ENCODE data around the gene MYBL2. TPM values are rescaled to one million over a fixed set of nuclear protein-coding genes. Genes with fewer than 3 reads are reported as not detected.

Gene MYBL2
- total and polyA plus RNA-seq, 2 donors (not counting 3 experiments of a cell fraction or from before 2014, with no cell fraction given), result 35.7 to 105 TPM

DNA sequence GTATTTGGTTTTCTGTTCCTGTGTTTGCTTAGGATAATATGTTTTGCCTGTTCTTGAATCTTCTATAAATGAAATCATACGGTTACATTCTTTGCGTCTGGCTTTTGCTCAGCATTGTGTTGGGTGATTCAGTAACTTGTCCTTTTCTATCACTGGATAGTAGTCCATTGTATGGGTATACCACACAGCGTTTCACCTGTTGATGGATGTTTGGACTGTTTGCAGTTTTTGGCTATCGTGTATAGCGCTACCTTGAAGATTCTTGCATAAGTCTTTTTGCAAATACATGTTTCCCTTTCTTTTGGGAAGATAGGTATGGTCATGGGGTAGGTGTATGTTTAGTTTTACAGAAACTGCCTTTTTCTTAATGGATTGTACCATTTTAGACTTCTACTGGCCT lies 9.5 kb downstream of the MYBL2 start:
- FAIRE-seq (no peak), DNase-seq (ENCODE audit: low read depth, low spot score) (no peak)
- no peak overlapping the region for H3K4me2 ChIP-seq (ENCODE audit: insufficient read depth, low read length)
- no peak overlapping the region for H3K9ac ChIP-seq (replicated peaks; ENCODE audit: extremely low read depth, insufficient read depth, low read length)
- ChIA-PET CTCF (no interaction called here), POLR2A (no interaction called here)
- H3K4me3 ChIP-seq (replicated peaks in 1 of 3; ENCODE audit: insufficient read depth in 1 of 3, low read depth in 1 of 3, low read length in 3 of 3), result no peak overlapping the region
- H3K27me3 ChIP-seq (ENCODE audit: control insufficient read depth in 2 of 2, insufficient read depth in 2 of 2, low read length in 2 of 2), result no peaks in the 10 kb centered on the region
- no peaks in the 10 kb centered on the region for H4K20me1 ChIP-seq (replicated peaks; ENCODE audit: control insufficient read depth, extremely low read depth, insufficient read depth, low read length)
- TF ChIP-seq MYC (IDR thresholded peaks at IDR 0.05; ENCODE audit: low read depth, low read length), result no peak
- no peak for TF ChIP-seq GATA2 (IDR thresholded peaks at IDR 0.05; ENCODE audit: insufficient read depth, insufficient read length, low read depth, low read length)
- TF ChIP-seq, protein P1, sequence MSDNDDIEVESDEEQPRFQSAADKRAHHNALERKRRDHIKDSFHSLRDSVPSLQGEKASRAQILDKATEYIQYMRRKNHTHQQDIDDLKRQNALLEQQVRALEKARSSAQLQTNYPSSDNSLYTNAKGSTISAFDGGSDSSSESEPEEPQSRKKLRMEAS (IDR thresholded peaks at IDR 0.05; ENCODE audit: insufficient read depth, insufficient read length), result no peak
- TF ChIP-seq POLR2AphosphoS5 (IDR thresholded peaks at IDR 0.05; ENCODE audit: insufficient read depth, low read depth, low read length), result no peak
- no peak for TF ChIP-seq POLR2A (IDR thresholded peaks at IDR 0.05; ENCODE audit: low read depth, low read length)
- no peak for TF ChIP-seq EZH2 (IDR thresholded peaks at IDR 0.05; ENCODE audit: borderline replicate concordance, low read depth, low read length, severe bottlenecking)
- no TSS peak for BruUV-seq (replicated peaks)
- peaks cover 14% of the 10 kb centered on the region for H3K79me2 ChIP-seq (ENCODE audit: control insufficient read depth, insufficient read depth, low read length)
- no peaks in the 10 kb centered on the region for H3K4me1 ChIP-seq (ENCODE audit: control insufficient read depth, extremely low read depth, insufficient read depth, low read length)
- no peak overlapping the region for H3K27ac ChIP-seq (ENCODE audit: insufficient read depth, low read depth, low read length)
- no peaks in the 10 kb centered on the region for H3K9me3 ChIP-seq (replicated peaks; ENCODE audit: control insufficient read depth, insufficient read depth, low read length)
- no peaks in the 10 kb centered on the region for H3K9me1 ChIP-seq (replicated peaks; ENCODE audit: control insufficient read depth, extremely low read depth, insufficient read depth, low read length)
- intact Hi-C loops (cut with micrococcal nuclease) (no loop called here), dilution Hi-C loops (cut with MboI; ENCODE audit: extremely low pct_ligation_motif_present, low sequenced_read_pairs) (no loop called here)
- H2AFZ ChIP-seq (ENCODE audit: low read depth, low read length), result no peak overlapping the region
- no peaks in the 10 kb centered on the region for H3K36me3 ChIP-seq (ENCODE audit: control insufficient read depth in 2 of 2, extremely low read depth in 1 of 2, insufficient read depth in 2 of 2, low read length in 2 of 2)

DNA sequence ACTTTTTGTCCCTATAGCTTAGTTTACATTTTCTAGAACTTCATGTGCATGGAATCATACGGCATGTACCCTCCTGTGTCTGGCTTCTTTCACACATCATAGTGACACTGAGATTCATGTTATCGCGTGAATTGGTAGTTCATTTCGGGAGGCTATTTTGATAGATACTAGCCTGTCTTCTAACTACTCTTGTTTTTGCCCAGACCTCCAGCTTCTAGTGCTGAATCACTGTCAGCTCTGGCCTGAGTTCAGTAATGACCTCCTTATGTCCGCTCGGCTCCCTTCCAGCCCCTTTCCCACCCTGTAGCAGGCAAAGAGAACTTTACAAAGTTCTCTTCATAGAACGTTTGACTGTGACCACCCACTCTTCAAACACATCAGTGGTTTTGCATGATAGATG lies 14.1 kb downstream of the MYBL2 start:
- no peaks in the 10 kb centered on the region for H4K20me1 ChIP-seq (replicated peaks; ENCODE audit: control insufficient read depth, extremely low read depth, insufficient read depth, low read length)
- H2AFZ ChIP-seq (ENCODE audit: low read depth, low read length), result no peak overlapping the region
- DNase-seq (ENCODE audit: low read depth, low spot score), result no peak
- no peak overlapping the region for H3K4me2 ChIP-seq (ENCODE audit: insufficient read depth, low read length)
- no peaks in the 10 kb centered on the region for H3K27me3 ChIP-seq (ENCODE audit: control insufficient read depth in 2 of 2, insufficient read depth in 2 of 2, low read length in 2 of 2)
- FAIRE-seq, result no peak
- H3K9ac ChIP-seq (replicated peaks; ENCODE audit: extremely low read depth, insufficient read depth, low read length), result no peak overlapping the region
- no peak overlapping the region for H3K4me3 ChIP-seq (replicated peaks in 1 of 3; ENCODE audit: insufficient read depth in 1 of 3, low read depth in 1 of 3, low read length in 3 of 3)
- H3K36me3 ChIP-seq (ENCODE audit: control insufficient read depth in 2 of 2, extremely low read depth in 1 of 2, insufficient read depth in 2 of 2, low read length in 2 of 2), result no peaks in the 10 kb centered on the region
- H3K79me2 ChIP-seq (ENCODE audit: control insufficient read depth, insufficient read depth, low read length), result peaks cover 14% of the 10 kb centered on the region
- dilution Hi-C loops (cut with MboI; ENCODE audit: extremely low pct_ligation_motif_present, low sequenced_read_pairs) (no loop called here), intact Hi-C loops (cut with micrococcal nuclease) (no loop called here)
- CTCF ChIA-PET, result interaction anchor here (0.6 to 2.5 kb wide), 3 partner anchors 11 to 143 kb away, joined by 3 to 9 read pairs (median 3); no protein-coding TSS in a partner anchor
- BruUV-seq (replicated peaks), result no TSS peak
- no peaks in the 10 kb centered on the region for H3K4me1 ChIP-seq (ENCODE audit: control insufficient read depth, extremely low read depth, insufficient read depth, low read length)
- H3K9me3 ChIP-seq (replicated peaks; ENCODE audit: control insufficient read depth, insufficient read depth, low read length), result no peaks in the 10 kb centered on the region
- no peak for TF ChIP-seq MYC (IDR thresholded peaks at IDR 0.05; ENCODE audit: low read depth, low read length)
- TF ChIP-seq POLR2A (IDR thresholded peaks at IDR 0.05; ENCODE audit: low read depth, low read length), result no peak
- no peak for TF ChIP-seq JUN (IDR thresholded peaks at IDR 0.05; ENCODE audit: borderline replicate concordance, insufficient read depth, insufficient read length, low read depth)
- no peak for TF ChIP-seq POLR2AphosphoS5 (IDR thresholded peaks at IDR 0.05; ENCODE audit: insufficient read depth, low read depth, low read length)
- TF ChIP-seq, protein P2, sequence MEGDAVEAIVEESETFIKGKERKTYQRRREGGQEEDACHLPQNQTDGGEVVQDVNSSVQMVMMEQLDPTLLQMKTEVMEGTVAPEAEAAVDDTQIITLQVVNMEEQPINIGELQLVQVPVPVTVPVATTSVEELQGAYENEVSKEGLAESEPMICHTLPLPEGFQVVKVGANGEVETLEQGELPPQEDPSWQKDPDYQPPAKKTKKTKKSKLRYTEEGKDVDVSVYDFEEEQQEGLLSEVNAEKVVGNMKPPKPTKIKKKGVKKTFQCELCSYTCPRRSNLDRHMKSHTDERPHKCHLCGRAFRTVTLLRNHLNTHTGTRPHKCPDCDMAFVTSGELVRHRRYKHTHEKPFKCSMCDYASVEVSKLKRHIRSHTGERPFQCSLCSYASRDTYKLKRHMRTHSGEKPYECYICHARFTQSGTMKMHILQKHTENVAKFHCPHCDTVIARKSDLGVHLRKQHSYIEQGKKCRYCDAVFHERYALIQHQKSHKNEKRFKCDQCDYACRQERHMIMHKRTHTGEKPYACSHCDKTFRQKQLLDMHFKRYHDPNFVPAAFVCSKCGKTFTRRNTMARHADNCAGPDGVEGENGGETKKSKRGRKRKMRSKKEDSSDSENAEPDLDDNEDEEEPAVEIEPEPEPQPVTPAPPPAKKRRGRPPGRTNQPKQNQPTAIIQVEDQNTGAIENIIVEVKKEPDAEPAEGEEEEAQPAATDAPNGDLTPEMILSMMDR (IDR thresholded peaks at IDR 0.05; ENCODE audit: extremely low read depth in 1 of 2, insufficient read depth in 1 of 2, low read depth in 1 of 2, low read length in 2 of 2), result no peak
- TF ChIP-seq FOS (IDR thresholded peaks at IDR 0.05; ENCODE audit: borderline replicate concordance, insufficient read depth, low read length), result no peak
- TF ChIP-seq GATA2 (IDR thresholded peaks at IDR 0.05; ENCODE audit: insufficient read depth, insufficient read length, low read depth, low read length), result no peak
- TF ChIP-seq EZH2 (IDR thresholded peaks at IDR 0.05; ENCODE audit: borderline replicate concordance, low read depth, low read length, severe bottlenecking), result no peak
- TF ChIP-seq, protein P1 (IDR thresholded peaks at IDR 0.05; ENCODE audit: insufficient read depth, insufficient read length), result no peak
- no peaks in the 10 kb centered on the region for H3K9me1 ChIP-seq (replicated peaks; ENCODE audit: control insufficient read depth, extremely low read depth, insufficient read depth, low read length)
- H3K27ac ChIP-seq (ENCODE audit: insufficient read depth, low read depth, low read length), result no peak overlapping the region
- POLR2A ChIA-PET, result interaction anchor here (0.6 kb wide), 1 partner anchor 92 kb away, joined by 5 read pairs; no protein-coding TSS in a partner anchor
